Left kidney (tissue), 2 donors: Measurements from ENCODE around the gene MMADHC. TPM values are rescaled to one million over a fixed set of nuclear protein-coding genes. Genes with fewer than 3 reads are reported as not detected.
"Not testable (repeated sequence)": the region's sequence is repeated elsewhere in the genome, so short reads cannot be mapped to it uniquely, and the experiment has no call there.

Experiments used
- DNase-seq: peaks from one replicate; pipeline ENCODE4 v3.0.0-alpha.2; 2013
- polyA plus RNA-seq: library from polyadenylated mRNA; unstranded; fragments of 120-200 nt; gene quantifications from one replicate; pipeline ENCODE4 v1.2.1, GENCODE V29; 2013; ENCODE audit not compliant: insufficient read length

Gene MMADHC
- polyA plus RNA-seq, 1 donor = 125 TPM

DNA sequence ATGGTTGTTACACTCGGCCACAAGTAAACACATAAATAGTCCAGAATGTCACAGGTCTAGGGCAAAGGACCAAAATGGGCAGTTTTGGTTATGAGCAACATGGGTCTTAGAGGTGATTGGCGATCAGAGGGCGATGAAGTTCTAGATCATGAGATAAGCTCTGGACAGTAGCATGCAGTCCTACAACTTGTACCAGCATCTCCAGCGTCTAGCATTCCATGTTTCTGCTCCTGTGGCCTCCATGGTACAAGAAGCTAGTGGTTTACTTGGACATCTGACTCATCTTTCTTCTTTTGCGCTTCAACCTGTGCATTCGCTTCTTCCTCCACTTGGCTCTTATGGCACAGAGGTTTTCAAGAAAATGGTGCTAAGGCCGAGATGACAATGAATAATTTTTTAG lies 8.9 kb upstream of the MMADHC start:
- DNase-seq = no peak

DNA sequence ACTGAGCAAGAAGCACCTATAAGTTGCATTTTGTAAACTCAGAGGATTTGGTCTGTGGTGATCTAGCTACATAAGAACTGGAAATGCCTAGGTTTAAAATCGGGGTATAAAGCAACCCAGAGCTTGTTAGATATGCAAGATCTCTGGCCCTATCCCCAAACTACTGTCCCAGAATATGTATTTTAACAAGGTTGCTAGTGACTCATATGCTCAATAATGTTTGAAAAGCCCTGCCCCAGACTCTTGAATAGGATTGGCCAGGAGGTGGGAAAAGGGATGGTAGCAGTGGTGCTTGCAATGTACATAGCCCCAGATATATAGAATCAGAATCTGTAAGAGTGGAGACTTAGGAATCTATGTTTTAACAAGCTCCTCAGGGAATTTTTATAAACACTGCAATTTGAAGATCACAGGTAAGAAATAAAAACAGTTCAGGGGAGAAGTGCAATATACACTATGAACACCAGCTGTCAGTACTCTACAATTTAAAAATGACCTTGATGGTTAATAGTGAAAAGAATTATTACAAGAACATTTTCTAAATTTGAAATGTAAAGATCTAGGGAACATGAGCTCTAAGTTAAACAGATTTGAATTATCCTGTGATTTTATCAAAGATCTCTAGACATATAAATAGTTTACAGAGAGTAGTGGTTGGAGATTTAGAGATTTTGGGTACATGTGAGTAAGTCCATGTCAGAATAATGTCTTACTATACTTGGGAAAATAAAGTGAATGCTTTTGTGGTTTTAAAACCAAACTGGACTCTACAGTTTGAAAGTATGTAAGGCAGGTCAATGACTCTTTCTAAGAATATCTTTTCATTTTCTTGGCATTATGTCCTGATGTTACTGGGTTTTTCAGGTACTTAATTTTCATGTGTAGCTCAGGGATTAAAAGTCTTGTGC lies 7.7 kb upstream of the MMADHC start:
- no peak for DNase-seq

DNA sequence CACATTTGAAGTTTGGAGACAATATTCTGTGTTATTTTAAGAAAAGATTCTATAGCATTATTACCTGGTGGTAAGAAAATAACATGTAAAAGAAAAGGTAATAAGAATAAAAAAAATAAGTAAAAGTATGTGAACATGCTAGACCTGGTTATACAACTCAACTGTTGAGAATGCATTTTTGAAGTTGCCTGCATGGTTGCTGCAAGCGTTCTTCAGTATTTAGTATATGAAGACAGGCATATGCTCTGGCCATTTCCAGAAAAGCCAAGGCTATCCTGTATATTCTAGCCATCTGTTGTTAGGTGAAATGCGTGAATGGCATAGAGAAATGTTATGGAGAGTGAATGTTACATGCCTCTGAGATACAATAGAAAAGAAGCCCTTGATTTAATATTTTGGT lies 6.8 kb upstream of the MMADHC start:
- DNase-seq = no peak

- DNase-seq = no peak
Measured at GRCh38 chr2:149587950-149588487, 444 bp upstream of the MMADHC start.

- DNase-seq = no peak
Measured at GRCh38 chr2:149586898-149587219, 716 bp downstream of the MMADHC start.

DNA sequence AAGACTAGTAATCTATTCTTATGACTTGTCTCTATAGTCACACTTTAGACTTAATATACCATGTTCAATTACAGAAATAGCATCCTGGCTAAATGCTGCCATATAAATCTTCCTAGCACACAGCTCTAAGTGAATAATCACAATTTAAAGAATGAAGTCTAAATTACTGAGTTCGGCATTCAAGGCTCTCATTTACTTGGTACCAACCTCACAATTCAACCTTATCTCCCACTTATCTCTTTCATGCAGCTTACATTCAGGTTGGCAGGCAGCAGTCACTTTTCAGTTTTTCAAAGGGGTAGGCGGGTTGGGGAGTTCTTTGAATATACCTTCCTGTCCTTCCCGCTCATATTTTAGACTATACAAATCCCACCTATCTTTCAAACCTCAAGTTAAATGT lies 1.5 kb downstream of the MMADHC start:
- DNase-seq = no peak

- no peak for DNase-seq
Measured at GRCh38 chr2:149585166-149585885, 2.2 kb downstream of the MMADHC start.

- DNase-seq = no peak
Measured at GRCh38 chr2:149579972-149580882, 7.3 kb downstream of the MMADHC start.

GRCh38 chr2:149577269-149577668 lies 10.3 kb downstream of the MMADHC start:
- no peak for DNase-seq

GRCh38 chr2:149575752-149576151 lies 11.8 kb downstream of the MMADHC start:
- DNase-seq = no peak

DNA sequence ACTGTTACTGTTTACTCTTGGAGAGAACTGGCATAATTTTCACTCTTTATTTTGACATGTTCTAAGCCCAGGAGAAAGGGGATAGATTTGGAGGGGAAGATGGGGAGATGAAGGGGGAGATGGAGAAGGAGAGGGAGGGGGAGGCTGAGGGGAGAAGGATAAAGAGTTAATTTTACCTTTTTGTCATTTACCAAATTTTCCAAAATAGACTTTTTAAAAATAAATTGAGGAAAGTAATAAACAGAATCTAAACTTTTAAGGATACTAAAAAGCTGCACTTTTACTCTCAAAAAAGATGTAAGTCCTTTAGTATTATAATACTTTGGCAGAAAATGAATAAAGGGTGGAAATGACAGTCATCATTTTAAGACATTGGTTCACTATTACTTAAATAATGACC lies 12.3 kb downstream of the MMADHC start:
- DNase-seq = no peak

- DNase-seq = no peak
Measured at GRCh38 chr2:149573760-149574159, 13.8 kb downstream of the MMADHC start.

DNA sequence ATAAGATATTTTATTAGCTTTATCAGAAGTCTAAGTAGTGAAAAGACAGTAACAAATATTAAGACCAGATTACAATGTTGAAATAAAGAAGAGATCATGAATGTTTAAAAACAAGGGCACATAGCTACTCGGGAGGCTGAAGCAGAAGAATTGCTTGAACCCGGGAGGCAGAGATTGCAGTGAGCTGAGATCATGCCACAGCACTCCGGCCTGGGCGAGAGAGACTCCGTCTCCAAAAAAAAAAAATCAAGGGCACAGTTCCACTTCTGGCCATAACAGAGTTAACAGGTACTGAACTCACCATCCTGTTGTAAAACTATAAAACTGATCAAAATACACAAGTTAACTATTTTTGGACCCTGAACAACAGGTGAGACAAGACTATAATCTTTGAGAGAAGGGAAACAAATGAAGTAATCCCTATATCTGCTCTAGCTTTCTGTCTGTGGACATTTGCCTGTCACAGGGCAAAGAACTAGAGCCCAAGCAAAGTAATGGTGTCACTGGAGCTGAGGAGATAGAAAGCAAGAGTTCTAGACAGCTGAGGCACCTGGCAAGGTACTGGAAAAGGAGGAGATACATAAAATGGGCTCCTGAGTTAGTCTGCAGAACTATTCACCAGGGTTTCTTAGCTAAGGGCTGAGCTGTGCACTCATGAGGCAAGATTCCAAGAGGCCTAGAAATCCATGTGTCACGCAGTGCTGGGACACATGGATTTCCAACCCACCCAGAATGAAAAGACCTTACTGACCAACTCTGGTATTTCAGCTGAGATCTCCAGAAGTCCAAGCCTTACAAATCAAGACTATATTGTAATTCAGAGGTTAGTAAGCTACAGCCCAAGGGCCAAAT lies 15.2 kb downstream of the MMADHC start:
- no peak for DNase-seq

DNA sequence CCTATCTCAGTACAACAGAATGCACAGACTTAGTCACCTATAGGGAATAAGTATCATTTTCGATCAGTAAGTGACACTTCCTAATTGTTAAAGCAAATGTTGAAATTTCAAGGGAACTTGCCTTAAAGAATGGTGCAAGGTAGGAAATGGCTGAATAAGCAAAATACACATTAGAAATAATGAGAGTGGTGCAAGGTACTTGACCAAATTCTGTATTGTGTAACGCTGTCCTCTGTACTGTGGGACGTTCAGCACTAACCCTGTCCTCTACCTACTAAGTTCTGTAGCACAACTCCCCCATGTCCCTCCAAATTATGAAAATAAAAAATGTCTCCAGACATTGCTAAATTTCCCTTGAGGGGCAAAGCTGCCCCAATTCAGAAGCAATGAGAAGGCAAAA lies 19.4 kb downstream of the MMADHC start:
- DNase-seq = no peak

DNA sequence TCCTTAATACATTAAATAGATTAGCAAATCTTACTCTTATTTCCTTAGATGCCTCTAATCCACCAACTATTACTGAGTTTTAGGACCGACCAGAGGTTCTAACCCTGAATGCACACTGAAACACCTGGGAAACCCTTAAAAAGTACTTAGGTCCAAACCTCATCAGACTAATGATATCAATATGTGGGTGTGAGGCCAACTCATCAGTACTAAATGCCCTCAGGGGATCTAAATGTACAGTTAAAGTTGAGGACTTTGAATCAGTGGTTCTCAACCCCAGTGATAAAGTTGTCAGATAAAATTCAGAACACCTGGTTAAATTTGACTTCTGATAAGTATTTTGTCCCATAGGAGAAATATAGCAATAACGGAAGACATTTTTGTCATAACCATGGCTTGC lies 20.9 kb downstream of the MMADHC start:
- DNase-seq = no peak

GRCh38 chr2:149565625-149566024 lies 21.9 kb downstream of the MMADHC start:
- not testable (repeated sequence) for DNase-seq

GRCh38 chr2:149564983-149565382 lies 22.6 kb downstream of the MMADHC start:
- DNase-seq = no peak

DNA sequence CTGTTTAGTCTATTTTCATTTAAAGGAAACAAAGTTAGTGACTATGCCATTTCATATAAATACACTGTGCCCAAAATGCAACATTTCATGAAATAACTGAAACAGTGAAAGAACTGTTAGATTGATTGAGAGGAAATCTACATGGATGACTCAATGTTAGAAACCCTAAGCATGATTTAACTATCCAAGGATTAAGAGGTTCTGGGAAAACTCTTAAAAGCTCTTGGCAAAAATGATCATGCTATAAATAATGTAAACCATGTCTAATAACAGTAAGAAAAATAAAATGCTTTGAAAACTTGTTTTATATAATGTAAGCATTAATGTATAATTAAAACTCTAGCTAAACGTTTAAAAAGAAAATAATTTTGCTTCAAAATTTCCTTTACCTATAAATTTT lies 23.5 kb downstream of the MMADHC start:
- DNase-seq = no peak

DNA sequence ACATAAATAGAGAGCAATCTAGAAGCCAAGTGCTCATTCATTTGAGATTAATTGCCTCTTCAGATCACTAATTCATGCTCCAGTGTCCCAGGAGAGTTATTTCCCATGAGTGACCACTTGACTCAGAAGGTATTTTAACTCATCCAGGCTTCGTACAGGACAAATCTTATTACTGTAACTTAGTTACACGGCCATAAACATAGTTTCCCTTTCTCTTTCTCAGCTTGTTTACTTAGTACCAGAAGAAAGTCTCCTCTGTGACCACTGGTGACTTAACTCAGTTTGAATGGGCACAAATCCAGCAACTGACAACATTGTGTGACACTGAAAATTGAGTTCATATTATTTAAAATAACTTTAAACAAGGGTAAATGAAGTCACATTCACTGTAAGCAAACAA lies 25.3 kb downstream of the MMADHC start:
- DNase-seq = no peak

GRCh38 chr2:149561309-149561926 lies 26.2 kb downstream of the MMADHC start:
- DNase-seq = peak; percentile 38
